ENCODE results near the gene LCMT2.

Gene LCMT2

DNA sequence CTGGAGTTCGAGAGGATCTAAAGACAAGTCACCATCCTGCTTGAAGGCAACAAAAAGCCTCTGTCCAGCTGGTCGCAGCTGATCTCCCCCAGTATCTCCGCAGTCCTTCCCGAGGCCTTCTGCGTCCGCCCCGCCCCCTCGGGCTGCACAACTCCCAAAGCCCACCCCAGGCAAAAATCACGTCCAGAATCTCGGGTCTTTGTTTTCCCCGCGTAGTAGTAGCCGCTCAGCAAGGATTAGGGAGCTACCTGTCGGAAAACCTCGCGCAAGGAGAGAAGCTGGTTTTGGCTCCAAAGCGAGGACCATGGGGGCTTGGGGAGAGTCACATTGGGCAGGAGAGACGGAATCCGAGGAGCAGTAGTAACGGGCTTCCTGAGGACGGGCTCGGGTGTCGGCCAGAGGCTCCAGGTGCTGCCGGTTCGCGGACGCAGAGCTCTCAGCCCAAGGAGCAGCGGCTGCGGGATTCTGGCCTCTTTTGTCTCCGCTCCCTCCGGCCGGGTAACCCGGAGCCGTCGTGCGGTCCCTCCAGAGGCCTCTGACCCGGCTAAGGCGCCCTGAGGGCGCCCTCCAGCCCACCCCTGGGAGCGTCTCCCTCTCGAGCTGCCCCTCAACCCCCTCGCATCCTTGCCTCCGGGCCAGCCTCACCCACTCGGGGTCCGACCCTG lies 40.1 kb upstream of the LCMT2 start:
- no peaks in the 10 kb centered on the region for H3K9me3 ChIP-seq (ENCODE audit: control insufficient read depth, low read length)
- H3K36me3 ChIP-seq (ENCODE audit: control insufficient read depth, insufficient read depth, low read length), result no peaks in the 10 kb centered on the region
- H3K9ac ChIP-seq, result no peak overlapping the region
- no peaks in the 10 kb centered on the region for H3K79me2 ChIP-seq
- H3K27ac ChIP-seq, result peak overlapping the region; percentile 12
- H3K27me3 ChIP-seq (ENCODE audit: control insufficient read depth, insufficient read depth, low read length), result no peaks in the 10 kb centered on the region
- peaks cover 7% of the 10 kb centered on the region for H3K4me1 ChIP-seq
- peak overlapping the region; percentile 88 for H3K4me2 ChIP-seq (ENCODE audit: low read length)
- H2AFZ ChIP-seq, result peak overlapping the region; percentile 94
- peak overlapping the region; percentile 81 for H3K4me3 ChIP-seq (ENCODE audit: low read depth, low read length)
- TF ChIP-seq, protein P1, sequence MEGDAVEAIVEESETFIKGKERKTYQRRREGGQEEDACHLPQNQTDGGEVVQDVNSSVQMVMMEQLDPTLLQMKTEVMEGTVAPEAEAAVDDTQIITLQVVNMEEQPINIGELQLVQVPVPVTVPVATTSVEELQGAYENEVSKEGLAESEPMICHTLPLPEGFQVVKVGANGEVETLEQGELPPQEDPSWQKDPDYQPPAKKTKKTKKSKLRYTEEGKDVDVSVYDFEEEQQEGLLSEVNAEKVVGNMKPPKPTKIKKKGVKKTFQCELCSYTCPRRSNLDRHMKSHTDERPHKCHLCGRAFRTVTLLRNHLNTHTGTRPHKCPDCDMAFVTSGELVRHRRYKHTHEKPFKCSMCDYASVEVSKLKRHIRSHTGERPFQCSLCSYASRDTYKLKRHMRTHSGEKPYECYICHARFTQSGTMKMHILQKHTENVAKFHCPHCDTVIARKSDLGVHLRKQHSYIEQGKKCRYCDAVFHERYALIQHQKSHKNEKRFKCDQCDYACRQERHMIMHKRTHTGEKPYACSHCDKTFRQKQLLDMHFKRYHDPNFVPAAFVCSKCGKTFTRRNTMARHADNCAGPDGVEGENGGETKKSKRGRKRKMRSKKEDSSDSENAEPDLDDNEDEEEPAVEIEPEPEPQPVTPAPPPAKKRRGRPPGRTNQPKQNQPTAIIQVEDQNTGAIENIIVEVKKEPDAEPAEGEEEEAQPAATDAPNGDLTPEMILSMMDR (IDR thresholded peaks at IDR 0.05), result no peak

DNA sequence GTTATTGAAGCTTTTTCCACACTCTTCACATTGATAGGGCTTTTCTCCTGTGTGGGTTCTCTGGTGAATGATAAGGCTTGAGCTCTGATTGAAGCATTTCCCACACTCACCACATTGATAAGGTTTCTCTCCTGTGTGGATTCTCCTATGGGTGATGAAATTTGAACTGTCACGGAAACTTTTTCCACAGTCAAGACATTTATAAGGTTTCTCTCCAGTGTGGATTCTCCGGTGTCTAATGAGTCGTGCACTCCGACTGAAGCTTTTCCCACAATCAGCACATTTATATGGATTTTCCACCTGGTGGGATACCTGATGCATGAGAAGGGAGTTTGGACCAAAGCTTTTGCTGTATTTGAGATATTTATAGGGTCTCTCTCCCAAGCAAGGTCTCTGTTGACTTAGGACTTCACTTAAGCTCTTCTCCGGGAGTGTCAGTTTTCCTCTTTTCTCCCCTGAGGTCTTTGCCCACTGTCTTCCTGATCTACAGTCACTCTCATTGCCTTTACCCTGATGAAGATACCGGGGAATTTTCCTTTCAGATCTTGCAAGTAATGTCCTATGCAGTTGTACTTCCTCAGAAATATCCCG lies 31.0 kb upstream of the LCMT2 start:
- H3K4me2 ChIP-seq (ENCODE audit: low read length), result no peak overlapping the region
- no peak overlapping the region for H3K9ac ChIP-seq
- no peak overlapping the region for H3K4me3 ChIP-seq (ENCODE audit: low read depth, low read length)
- H2AFZ ChIP-seq, result no peak overlapping the region
- peaks cover 9% of the 10 kb centered on the region for H3K9me3 ChIP-seq (ENCODE audit: control insufficient read depth, low read length)
- no peak overlapping the region for H3K27ac ChIP-seq
- no peaks in the 10 kb centered on the region for H3K79me2 ChIP-seq
- TF ChIP-seq, protein P1 (IDR thresholded peaks at IDR 0.05), result no peak
- peaks cover 13% of the 10 kb centered on the region for H3K36me3 ChIP-seq (ENCODE audit: control insufficient read depth, insufficient read depth, low read length)
- no peaks in the 10 kb centered on the region for H3K27me3 ChIP-seq (ENCODE audit: control insufficient read depth, insufficient read depth, low read length)
- no peaks in the 10 kb centered on the region for H3K4me1 ChIP-seq

DNA sequence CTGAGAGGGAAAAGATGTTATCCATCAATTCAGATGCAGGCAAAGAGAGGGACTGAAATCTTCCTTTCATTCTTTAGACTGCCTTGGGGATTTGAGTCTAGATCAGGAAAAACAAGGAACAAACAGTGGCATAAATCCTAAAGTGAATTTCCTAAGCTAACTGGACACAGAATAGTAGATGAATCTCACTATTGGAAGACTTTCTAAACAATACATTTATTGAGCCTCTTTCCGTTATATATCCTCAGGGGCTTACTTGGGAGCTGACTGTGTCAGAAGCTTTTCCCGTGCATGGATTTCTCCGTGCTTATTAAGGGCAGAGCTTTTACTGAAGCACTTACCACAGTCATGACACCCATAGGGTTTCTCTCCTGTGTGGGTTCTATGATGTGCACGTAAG lies 30.4 kb upstream of the LCMT2 start:
- Histone ChIP-seq H3K79me2 (no peaks in the 10 kb centered on the region), H3K9me3 (ENCODE audit: control insufficient read depth, low read length) (peaks cover 9% of the 10 kb centered on the region), H3K4me3 (ENCODE audit: low read depth, low read length) (no peak overlapping the region), H3K27me3 (ENCODE audit: control insufficient read depth, insufficient read depth, low read length) (no peaks in the 10 kb centered on the region), H3K9ac (no peak overlapping the region), H3K36me3 (ENCODE audit: control insufficient read depth, insufficient read depth, low read length) (peaks cover 13% of the 10 kb centered on the region), H3K4me2 (ENCODE audit: low read length) (no peak overlapping the region), H3K27ac (no peak overlapping the region), H3K4me1 (no peaks in the 10 kb centered on the region), H2AFZ (no peak overlapping the region)
- TF ChIP-seq, protein P1 (IDR thresholded peaks at IDR 0.05), result no peak

DNA sequence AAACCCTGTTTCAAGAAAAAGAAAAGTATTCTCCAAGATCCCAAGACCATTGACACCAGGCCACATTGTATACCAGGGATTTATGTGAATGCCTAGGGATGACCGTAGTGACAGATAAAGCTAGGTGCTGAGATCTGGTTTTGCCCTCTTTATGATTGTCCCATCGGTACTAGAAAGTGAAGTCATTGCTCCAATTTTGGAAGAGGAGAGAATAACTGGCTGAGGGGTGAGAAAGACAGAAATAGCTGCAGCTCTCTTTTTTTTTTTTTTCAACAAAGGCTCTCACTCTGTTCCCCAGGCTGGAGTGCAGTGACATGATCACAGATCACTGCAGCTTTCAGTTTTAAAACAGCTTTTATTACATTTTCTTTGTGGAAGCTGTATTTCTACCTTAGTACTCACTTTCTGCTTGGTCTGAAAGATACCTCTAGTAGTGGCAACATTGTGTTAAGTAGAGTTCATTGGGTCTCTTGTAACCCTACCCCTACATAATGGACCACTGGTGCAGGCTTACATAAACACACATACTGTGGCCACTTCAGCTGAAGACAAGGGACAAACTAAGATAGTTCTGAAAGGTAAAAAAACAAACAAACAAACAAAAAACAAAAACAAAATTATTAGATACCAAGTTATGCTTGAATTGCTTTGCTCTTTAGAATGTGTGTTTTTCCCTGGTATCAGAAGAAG lies 22.5 kb upstream of the LCMT2 start:
- Histone ChIP-seq H3K4me2 (ENCODE audit: low read length) (no peak overlapping the region), H3K79me2 (no peaks in the 10 kb centered on the region), H3K4me3 (ENCODE audit: low read depth, low read length) (no peak overlapping the region), H3K9ac (no peak overlapping the region), H3K27me3 (ENCODE audit: control insufficient read depth, insufficient read depth, low read length) (no peaks in the 10 kb centered on the region), H3K9me3 (ENCODE audit: control insufficient read depth, low read length) (no peaks in the 10 kb centered on the region), H3K36me3 (ENCODE audit: control insufficient read depth, insufficient read depth, low read length) (no peaks in the 10 kb centered on the region), H3K4me1 (no peaks in the 10 kb centered on the region), H3K27ac (no peak overlapping the region), H2AFZ (no peak overlapping the region)
- TF ChIP-seq, protein P1 (IDR thresholded peaks at IDR 0.05), result no peak

All from parathyroid adenoma (tissue), 2 donors.